Measurements from ENCODE around the gene SLC6A6.

SLC6A6 gene

DNA sequence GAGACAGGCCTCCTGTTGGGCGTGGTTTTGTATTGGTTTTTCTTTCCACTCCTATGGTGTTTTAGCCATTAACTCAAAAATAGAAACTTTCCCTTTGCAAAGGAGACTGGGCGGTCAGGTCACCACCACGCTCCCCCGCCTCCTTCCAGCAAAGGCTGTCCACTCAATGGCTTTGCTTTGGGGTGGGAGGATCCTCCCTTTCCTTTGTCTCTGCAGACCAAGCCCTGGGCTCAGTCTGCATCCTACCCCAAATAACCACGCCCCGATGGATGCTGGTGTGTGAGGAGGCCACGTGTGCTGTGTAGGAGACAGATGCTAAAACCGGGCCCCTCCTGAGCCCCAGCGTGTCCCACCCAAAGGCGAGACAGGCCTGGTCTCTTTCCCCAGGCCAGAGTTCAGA is 69.3 kb downstream of the SLC6A6 start:
- Histone ChIP-seq H3K27me3 (ENCODE audit: control insufficient read depth, insufficient read depth, low read length) (no peaks in the 10 kb centered on the region), H3K36me3 (ENCODE audit: control insufficient read depth, insufficient read depth, low read length) (peaks cover 36% of the 10 kb centered on the region), H3K4me1 (ENCODE audit: control insufficient read depth, insufficient read depth, low read length) (peaks cover 3% of the 10 kb centered on the region), H3K9ac (ENCODE audit: low read depth, low read length) (no peak overlapping the region), H3K4me3 (ENCODE audit: low read depth, low read length) (no peak overlapping the region), H3K9me3 (ENCODE audit: control insufficient read depth, insufficient read depth, low read length) (no peaks in the 10 kb centered on the region)

DNA sequence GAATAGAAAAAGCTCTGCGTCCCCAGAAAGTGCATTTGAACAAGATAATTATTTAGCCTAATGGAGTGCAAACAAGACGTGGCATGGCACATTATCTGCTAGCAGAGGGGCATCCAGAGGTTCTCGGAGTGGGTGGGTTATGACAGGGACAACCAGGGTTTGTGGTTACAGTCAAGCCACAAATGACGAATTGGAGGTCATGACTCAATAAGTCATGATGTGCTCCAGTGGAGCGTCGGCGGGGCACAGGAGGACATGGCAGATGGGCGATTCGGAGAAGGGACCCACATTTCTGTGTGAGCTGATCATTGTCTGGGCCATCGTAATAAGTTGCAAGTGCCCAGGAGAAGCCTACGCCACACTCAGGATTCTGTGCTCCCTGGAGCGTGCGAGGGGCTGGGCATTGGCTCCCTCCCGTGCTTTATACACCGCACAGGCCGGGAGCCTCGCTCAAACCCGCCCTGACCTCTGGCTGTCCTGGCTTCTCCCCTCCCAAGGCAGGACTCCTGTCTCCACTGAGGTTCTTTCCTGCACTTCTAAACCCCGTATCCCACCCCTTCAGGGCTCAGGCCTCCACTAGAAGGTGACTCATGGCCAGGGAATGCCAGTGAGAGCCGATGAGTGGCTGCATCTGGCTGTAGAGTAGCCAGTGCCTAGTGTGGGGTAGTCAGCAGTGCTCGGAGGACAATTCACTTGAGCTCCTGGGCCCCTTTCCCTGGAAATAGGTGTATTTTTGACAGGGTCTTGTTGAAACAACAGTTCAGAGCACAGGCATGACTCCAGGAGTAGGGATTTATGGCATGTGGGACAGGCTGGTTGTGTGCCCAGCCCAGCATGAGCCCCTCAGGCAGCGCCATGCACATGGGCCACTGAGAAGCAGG is 70.3 kb downstream of the SLC6A6 start:
- Histone ChIP-seq H3K4me3 (ENCODE audit: low read depth, low read length) (no peak overlapping the region), H3K9ac (ENCODE audit: low read depth, low read length) (no peak overlapping the region), H3K4me1 (ENCODE audit: control insufficient read depth, insufficient read depth, low read length) (no peaks in the 10 kb centered on the region), H3K9me3 (ENCODE audit: control insufficient read depth, insufficient read depth, low read length) (no peaks in the 10 kb centered on the region), H3K27me3 (ENCODE audit: control insufficient read depth, insufficient read depth, low read length) (no peaks in the 10 kb centered on the region), H3K36me3 (ENCODE audit: control insufficient read depth, insufficient read depth, low read length) (peaks cover 42% of the 10 kb centered on the region)

DNA sequence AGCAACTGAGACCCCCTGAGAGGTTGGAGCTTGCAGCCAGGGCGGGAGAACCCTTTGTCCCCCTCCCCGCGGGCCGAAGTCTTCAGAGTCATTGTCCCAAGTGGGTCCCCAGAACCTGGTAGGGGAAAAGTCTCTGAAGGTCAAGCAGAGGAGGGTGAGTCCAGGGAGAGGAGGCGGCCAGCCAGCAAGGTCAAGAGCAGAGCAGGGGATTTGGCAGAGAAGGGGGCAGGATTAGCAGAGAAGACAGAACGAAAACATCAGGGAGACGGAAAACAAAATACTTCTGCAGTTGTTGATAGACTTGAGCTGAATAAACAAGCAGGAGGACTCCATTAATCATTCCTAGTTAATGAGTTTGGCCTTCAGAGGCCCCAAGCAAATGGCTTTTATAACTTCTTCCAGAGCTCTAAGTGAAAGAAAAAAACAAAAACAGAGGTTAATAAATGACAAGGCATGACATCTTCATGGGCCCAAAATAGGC is 71.0 kb downstream of the SLC6A6 start:
- no peak overlapping the region for H3K9ac ChIP-seq (ENCODE audit: low read depth, low read length)
- no peak overlapping the region for H3K4me3 ChIP-seq (ENCODE audit: low read depth, low read length)
- H3K27me3 ChIP-seq (ENCODE audit: control insufficient read depth, insufficient read depth, low read length), result no peaks in the 10 kb centered on the region
- H3K9me3 ChIP-seq (ENCODE audit: control insufficient read depth, insufficient read depth, low read length), result no peaks in the 10 kb centered on the region
- peaks cover 44% of the 10 kb centered on the region for H3K36me3 ChIP-seq (ENCODE audit: control insufficient read depth, insufficient read depth, low read length)
- H3K4me1 ChIP-seq (ENCODE audit: control insufficient read depth, insufficient read depth, low read length), result no peaks in the 10 kb centered on the region

DNA sequence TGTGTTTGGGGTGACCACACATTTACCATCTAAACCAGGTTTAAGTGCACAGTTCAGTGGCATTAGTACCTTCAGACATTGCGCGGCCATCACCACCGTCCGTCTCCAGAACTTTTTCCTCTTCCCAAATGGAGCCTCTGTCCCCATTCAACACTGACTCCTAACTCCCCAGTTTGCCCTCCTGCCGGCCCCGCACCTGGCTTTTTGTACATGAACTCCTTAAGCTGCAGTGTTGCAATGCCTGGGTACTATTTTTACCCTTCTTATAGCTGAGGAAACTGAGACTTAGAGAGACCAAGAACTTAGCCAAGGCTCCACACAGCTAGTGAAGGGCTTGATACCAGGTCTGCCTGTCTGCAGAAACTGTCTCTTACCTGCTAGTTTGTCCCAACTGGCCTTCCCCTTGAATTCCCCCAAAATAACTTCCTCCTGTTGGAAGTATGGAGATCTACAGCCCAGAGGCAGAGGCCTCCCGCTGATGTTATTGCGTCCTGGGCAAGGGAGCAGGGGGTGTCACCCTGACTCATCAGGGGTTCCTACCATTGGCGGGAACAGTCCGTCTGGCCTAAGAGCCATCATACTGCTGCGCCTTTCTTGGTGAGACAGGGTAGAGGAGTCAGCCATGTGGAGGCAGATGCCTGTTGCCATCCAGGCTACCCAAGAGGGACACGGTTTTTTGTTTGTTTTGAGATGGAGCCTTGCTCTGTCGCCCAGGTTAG is 72.1 kb downstream of the SLC6A6 start:
- H3K9me3 ChIP-seq (ENCODE audit: control insufficient read depth, insufficient read depth, low read length), result no peaks in the 10 kb centered on the region
- no peaks in the 10 kb centered on the region for H3K4me1 ChIP-seq (ENCODE audit: control insufficient read depth, insufficient read depth, low read length)
- H3K27me3 ChIP-seq (ENCODE audit: control insufficient read depth, insufficient read depth, low read length), result no peaks in the 10 kb centered on the region
- no peak overlapping the region for H3K9ac ChIP-seq (ENCODE audit: low read depth, low read length)
- no peak overlapping the region for H3K4me3 ChIP-seq (ENCODE audit: low read depth, low read length)
- H3K36me3 ChIP-seq (ENCODE audit: control insufficient read depth, insufficient read depth, low read length), result peaks cover 53% of the 10 kb centered on the region

DNA sequence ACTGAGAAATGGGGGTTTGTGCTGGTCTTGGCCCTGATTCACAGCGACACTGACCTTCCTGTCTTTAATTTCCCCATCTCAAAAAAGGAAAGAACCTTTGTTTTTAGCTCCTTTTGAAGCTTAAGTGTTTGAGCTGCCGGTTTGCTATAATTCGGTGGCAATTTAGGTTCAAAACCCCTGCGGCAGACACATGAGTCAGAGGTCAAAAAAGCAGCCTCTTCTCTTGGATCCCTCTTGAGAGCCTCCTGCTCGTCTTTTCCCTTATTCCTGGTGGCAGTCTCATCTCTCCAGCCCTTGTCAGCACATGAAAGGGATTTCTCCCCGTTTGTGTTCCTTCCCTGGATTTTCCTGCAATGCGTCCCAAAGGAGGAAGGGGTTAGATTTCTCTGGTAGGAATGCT is 73.2 kb downstream of the SLC6A6 start:
- H3K4me1 ChIP-seq (ENCODE audit: control insufficient read depth, insufficient read depth, low read length), result no peaks in the 10 kb centered on the region
- no peaks in the 10 kb centered on the region for H3K9me3 ChIP-seq (ENCODE audit: control insufficient read depth, insufficient read depth, low read length)
- H3K9ac ChIP-seq (ENCODE audit: low read depth, low read length), result no peak overlapping the region
- peaks cover 57% of the 10 kb centered on the region for H3K36me3 ChIP-seq (ENCODE audit: control insufficient read depth, insufficient read depth, low read length)
- no peaks in the 10 kb centered on the region for H3K27me3 ChIP-seq (ENCODE audit: control insufficient read depth, insufficient read depth, low read length)
- no peak overlapping the region for H3K4me3 ChIP-seq (ENCODE audit: low read depth, low read length)

DNA sequence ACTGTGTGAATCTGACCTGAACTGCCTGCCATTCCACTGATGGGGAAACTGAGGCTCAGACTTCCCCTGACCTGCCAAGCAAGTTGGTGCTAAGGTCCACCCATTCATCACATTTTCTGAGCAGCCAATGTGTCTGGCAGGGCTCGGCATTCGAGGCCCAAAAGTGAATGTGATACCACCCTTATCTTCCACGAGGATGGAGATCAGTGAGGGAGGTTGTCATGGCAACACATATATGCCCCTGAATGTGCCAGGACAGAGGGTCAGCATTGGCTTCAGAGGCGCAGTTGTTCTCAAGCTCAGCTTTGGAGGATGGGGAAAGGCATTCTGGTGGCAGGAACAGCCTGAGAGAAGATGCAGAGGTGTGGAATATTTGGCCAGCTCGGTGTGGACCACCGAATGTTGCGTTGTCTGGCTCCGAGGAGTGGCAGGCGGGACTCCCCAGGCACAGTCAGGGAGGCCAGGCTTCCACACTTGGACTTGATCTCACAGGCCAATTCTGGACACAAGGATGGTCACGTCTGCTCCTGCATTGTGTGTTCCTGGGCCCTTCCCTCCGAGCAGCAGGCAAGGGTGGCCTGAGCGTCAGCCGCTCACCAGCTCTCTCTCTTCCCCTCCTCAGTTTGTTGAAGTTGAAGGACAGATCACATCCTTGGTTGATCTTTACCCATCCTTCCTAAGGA is 74.3 kb downstream of the SLC6A6 start:
- H3K4me3 ChIP-seq (ENCODE audit: low read depth, low read length), result no peak overlapping the region
- H3K9me3 ChIP-seq (ENCODE audit: control insufficient read depth, insufficient read depth, low read length), result no peaks in the 10 kb centered on the region
- H3K4me1 ChIP-seq (ENCODE audit: control insufficient read depth, insufficient read depth, low read length), result no peaks in the 10 kb centered on the region
- no peak overlapping the region for H3K9ac ChIP-seq (ENCODE audit: low read depth, low read length)
- peaks cover 60% of the 10 kb centered on the region for H3K36me3 ChIP-seq (ENCODE audit: control insufficient read depth, insufficient read depth, low read length)
- no peaks in the 10 kb centered on the region for H3K27me3 ChIP-seq (ENCODE audit: control insufficient read depth, insufficient read depth, low read length)

DNA sequence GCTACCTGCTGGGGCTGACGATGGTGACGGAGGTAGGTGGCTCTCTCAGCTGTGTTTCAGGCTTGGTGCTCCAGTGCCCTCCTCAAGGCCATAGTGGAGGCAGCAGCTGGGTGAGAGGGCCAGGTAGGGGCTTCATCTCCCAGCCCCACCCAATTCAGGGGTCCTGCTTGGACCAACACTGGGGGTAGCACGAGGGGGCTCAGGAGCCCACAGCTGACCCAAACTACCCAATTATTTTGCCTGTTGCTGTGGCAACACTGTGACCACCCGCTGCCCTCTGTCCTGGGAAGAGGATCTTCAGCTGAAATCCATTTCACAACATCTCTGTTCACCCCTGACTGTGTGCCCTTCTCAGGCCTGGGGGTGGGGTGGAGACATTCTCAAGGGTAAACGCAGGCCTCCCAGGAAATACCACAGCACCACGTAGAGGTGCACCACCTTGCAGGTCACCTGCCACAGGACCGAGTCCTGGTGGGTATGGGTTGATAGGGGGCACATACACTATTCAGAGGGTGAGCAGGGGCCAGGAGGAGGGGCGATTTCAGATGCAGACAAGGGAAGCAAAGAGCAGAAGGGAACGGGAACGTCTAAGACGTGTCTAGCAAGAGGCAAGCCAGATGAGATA is 75.0 kb downstream of the SLC6A6 start:
- Histone ChIP-seq H3K27me3 (ENCODE audit: control insufficient read depth, insufficient read depth, low read length) (no peaks in the 10 kb centered on the region), H3K9me3 (ENCODE audit: control insufficient read depth, insufficient read depth, low read length) (no peaks in the 10 kb centered on the region), H3K4me3 (ENCODE audit: low read depth, low read length) (no peak overlapping the region), H3K9ac (ENCODE audit: low read depth, low read length) (no peak overlapping the region), H3K4me1 (ENCODE audit: control insufficient read depth, insufficient read depth, low read length) (no peaks in the 10 kb centered on the region), H3K36me3 (ENCODE audit: control insufficient read depth, insufficient read depth, low read length) (peaks cover 57% of the 10 kb centered on the region)

DNA sequence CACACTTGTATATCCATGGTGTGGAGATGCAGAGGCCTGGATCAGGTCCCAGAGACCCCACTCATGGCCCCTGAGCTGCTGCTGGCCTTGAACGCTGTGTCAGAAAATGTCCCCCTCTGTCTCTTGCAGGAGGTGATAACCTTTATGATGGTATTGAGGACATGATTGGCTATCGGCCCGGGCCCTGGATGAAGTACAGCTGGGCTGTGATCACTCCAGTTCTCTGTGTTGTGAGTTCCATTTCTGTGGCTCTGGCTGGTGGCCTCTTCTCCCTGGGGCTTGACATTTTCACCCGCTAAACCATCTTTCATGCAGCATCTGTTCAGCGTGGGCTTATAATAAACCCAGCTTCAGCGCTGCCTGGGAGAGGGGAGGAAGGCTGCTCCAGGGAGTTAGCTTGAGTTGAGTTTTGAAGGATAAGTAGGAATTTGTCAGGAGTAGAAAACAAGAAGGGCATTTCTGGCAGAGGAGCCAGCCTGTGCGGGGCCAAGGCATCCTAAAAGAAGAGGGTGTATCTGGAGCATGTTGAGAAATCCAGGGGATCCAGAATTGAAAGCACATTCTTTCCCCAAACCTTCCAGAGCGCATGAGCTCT is 76.6 kb downstream of the SLC6A6 start:
- peaks cover 56% of the 10 kb centered on the region for H3K36me3 ChIP-seq (ENCODE audit: control insufficient read depth, insufficient read depth, low read length)
- no peaks in the 10 kb centered on the region for H3K4me1 ChIP-seq (ENCODE audit: control insufficient read depth, insufficient read depth, low read length)
- H3K4me3 ChIP-seq (ENCODE audit: low read depth, low read length), result no peak overlapping the region
- H3K27me3 ChIP-seq (ENCODE audit: control insufficient read depth, insufficient read depth, low read length), result no peaks in the 10 kb centered on the region
- H3K9ac ChIP-seq (ENCODE audit: low read depth, low read length), result no peak overlapping the region
- H3K9me3 ChIP-seq (ENCODE audit: control insufficient read depth, insufficient read depth, low read length), result no peaks in the 10 kb centered on the region

DNA sequence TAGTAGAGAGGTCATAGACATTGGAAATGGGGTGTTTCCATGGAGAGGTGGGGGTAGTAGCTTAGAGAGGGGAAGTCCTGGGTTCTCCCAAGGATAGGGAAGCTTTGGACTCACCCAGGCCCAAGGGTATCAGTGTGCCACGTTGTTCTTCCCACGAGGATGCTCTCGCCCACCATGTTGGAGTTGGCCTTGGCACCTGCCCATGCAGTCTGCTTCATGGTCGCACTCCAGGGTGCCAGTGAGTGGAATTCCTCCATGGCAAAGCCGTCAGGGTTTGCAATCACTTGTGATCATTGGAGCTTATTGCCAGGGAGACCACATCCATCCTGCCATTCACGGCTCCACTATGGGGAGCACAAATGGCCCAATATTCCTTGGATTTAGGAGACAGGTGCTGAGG is 77.2 kb downstream of the SLC6A6 start:
- Histone ChIP-seq H3K4me3 (ENCODE audit: low read depth, low read length) (no peak overlapping the region), H3K9ac (ENCODE audit: low read depth, low read length) (no peak overlapping the region), H3K36me3 (ENCODE audit: control insufficient read depth, insufficient read depth, low read length) (peaks cover 56% of the 10 kb centered on the region), H3K4me1 (ENCODE audit: control insufficient read depth, insufficient read depth, low read length) (no peaks in the 10 kb centered on the region), H3K9me3 (ENCODE audit: control insufficient read depth, insufficient read depth, low read length) (no peaks in the 10 kb centered on the region), H3K27me3 (ENCODE audit: control insufficient read depth, insufficient read depth, low read length) (no peaks in the 10 kb centered on the region)

DNA sequence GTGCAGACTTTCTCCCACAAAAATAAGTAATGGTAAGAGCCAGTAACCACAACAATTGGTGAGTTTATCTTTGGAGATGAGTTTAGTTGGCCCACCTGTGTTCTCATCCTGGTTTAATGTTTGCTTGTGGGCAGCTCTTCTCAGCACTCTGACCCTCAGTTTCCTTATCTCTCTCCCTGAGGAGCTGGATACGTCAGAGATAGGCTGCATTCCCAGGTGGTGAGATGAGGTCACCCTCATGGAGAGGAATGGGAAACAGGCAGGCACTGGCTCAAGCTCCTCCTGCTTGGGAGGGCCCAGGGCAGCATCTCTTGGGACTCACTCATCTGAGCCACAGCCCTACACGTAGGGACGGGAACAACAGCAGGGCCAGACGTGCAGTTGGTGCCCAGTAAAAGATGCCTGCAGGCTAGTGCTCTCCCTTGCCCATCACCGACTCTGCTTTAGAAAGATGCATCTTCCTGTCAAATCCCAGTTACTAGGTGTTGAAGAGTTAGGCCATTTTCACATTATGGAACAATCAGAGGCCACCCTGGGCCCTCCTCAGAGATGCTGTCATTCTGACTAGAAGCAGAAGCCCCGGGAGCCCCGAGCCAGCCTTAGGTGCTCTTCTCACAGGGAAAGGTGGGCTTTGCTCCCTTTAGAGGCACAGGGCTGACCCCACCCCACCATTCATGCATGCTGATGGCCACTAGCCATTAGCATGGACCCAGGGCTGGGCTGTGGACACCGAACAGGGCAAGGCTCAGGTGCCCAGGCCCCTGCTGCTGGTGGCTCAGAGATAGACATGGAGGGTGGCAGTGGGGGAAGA is 78.0 kb downstream of the SLC6A6 start:
- Histone ChIP-seq H3K4me1 (ENCODE audit: control insufficient read depth, insufficient read depth, low read length) (no peaks in the 10 kb centered on the region), H3K9ac (ENCODE audit: low read depth, low read length) (no peak overlapping the region), H3K9me3 (ENCODE audit: control insufficient read depth, insufficient read depth, low read length) (no peaks in the 10 kb centered on the region), H3K4me3 (ENCODE audit: low read depth, low read length) (no peak overlapping the region), H3K27me3 (ENCODE audit: control insufficient read depth, insufficient read depth, low read length) (no peaks in the 10 kb centered on the region), H3K36me3 (ENCODE audit: control insufficient read depth, insufficient read depth, low read length) (peaks cover 55% of the 10 kb centered on the region)

Data from iPS-15b (cell line).